DOHH2 (cell line): ENCODE data around the gene COL12A1.

Source experiments
- EZH2phosphoT487 ChIP-seq: fragments of 200-600 bp; sonication (generic); IDR thresholded peaks from 2 replicates; pipeline ENCODE4 v1.6.1; 2017; ENCODE audit warnings: borderline replicate concordance, mild to moderate bottlenecking, antibody characterized with exemption, low read length, moderate library complexity, mixed read lengths
- TF ChIP-seq, protein P1 (sequence below): fragments of 200-600 bp; sonication (generic); IDR thresholded peaks from one replicate; pipeline ENCODE4 v1.5.1; 2014; ENCODE audit warnings: antibody characterized with exemption, mild to moderate bottlenecking, low read depth, low read length; ENCODE audit not compliant: poor library complexity, severe bottlenecking

DNA sequence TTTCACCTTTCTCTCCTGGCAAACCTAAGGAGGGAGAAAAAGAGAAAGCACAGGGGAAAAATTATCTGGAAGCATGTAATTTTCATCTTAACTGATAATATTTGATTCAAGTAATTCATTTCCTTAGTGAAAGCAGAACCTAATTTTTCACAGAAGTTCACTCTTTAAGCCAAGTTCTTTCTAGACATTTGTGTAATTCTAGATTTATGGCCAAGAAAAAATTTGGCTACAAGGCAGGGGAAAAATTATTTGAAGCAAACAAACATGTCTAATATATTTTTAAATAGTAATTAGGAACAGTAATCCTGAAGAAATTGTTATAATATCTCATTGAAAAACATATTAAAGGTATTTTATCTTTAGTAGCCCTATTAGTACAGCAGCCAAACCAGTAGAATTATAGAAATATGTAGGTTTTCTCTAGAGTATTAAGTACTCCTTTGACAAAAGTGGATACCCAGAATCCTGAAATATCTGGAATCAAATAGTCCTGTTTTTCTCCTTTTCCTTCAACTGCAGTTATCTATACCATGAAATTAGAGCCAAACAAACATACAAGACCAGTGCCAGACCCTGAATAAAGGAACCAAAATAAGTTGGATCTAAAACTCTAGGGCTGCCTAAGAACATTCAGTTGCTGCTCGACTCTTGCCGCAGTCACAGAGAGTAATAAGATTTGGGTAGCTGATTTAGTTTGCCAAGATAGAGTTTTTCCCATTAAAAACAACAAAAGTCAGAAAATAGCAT, 116.5 kb downstream of the COL12A1 start:
- TF ChIP-seq, protein P1, sequence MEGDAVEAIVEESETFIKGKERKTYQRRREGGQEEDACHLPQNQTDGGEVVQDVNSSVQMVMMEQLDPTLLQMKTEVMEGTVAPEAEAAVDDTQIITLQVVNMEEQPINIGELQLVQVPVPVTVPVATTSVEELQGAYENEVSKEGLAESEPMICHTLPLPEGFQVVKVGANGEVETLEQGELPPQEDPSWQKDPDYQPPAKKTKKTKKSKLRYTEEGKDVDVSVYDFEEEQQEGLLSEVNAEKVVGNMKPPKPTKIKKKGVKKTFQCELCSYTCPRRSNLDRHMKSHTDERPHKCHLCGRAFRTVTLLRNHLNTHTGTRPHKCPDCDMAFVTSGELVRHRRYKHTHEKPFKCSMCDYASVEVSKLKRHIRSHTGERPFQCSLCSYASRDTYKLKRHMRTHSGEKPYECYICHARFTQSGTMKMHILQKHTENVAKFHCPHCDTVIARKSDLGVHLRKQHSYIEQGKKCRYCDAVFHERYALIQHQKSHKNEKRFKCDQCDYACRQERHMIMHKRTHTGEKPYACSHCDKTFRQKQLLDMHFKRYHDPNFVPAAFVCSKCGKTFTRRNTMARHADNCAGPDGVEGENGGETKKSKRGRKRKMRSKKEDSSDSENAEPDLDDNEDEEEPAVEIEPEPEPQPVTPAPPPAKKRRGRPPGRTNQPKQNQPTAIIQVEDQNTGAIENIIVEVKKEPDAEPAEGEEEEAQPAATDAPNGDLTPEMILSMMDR, result no peak
- TF ChIP-seq EZH2phosphoT487, result no peak
